ENCODE data around the gene PKP1. TPM values are rescaled to one million over a fixed set of nuclear protein-coding genes. Genes with fewer than 3 reads are reported as not detected.

PKP1 gene
- polyA plus RNA-seq, 1 experiment, result 0.05 TPM

DNA sequence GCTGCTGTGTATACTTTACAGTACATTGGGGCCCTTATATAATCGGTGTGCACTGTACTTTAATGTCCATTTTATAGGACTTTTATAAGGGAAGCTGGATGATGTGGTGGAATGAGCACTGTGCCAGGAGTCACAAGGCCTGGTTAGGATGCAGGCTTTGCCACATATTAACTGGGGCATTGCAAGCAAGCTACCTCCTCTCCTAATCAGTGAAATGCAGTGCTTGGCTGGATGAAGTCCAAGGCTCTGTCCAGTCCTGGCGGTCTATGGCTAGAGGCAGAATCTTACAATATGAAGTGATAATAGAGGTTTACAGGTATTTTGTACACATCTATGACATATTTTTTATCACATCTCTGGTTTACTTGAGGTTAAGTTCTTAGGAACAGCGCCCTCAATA is 1.7 kb upstream of the PKP1 start:
- ChIA-PET CTCF (interaction anchor here (1.0 to 1.3 kb wide), 3 partner anchors 8 to 65 kb away, joined by 3 to 5 read pairs (median 4); no protein-coding TSS in a partner anchor), POLR2A (no interaction called here)
- DNase-seq (ENCODE audit: low read depth), result no peak
- no peak overlapping the region for H3K4me3 ChIP-seq (ENCODE audit: low read depth, low read length)
- TF ChIP-seq, protein P1, sequence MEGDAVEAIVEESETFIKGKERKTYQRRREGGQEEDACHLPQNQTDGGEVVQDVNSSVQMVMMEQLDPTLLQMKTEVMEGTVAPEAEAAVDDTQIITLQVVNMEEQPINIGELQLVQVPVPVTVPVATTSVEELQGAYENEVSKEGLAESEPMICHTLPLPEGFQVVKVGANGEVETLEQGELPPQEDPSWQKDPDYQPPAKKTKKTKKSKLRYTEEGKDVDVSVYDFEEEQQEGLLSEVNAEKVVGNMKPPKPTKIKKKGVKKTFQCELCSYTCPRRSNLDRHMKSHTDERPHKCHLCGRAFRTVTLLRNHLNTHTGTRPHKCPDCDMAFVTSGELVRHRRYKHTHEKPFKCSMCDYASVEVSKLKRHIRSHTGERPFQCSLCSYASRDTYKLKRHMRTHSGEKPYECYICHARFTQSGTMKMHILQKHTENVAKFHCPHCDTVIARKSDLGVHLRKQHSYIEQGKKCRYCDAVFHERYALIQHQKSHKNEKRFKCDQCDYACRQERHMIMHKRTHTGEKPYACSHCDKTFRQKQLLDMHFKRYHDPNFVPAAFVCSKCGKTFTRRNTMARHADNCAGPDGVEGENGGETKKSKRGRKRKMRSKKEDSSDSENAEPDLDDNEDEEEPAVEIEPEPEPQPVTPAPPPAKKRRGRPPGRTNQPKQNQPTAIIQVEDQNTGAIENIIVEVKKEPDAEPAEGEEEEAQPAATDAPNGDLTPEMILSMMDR (IDR thresholded peaks at IDR 0.05; ENCODE audit: insufficient read depth, low read depth, low read length), result no peak
- no peaks in the 10 kb centered on the region for H3K36me3 ChIP-seq (ENCODE audit: control insufficient read depth, insufficient read depth, low read length)
- peaks cover 3% of the 10 kb centered on the region; the same call in 1 of the 2 replicates for H3K27me3 ChIP-seq (ENCODE audit: control insufficient read depth, insufficient read depth, low read length)

DNA sequence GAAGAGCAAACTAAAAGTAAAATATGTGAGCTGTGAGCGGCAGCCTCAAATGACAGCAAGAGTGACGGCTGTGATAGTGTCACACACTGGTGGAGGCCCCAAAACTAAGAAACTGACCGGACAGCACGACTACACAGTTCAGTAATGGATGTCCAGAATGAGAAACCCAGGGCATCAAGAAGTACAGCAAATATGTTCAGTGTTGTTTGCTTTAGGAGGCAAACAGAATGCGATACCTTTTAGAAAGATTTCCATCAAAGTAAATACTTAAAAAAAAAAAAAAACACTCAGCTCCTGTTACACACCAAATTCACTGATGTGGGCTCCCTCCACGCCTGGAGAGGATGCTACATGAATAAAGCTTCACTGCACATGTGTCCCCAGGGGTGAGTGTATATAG is 1.1 kb upstream of the PKP1 start:
- POLR2A ChIA-PET, result no interaction called here
- TF ChIP-seq, protein P1 (IDR thresholded peaks at IDR 0.05; ENCODE audit: insufficient read depth, low read depth, low read length), result no peak
- CTCF ChIA-PET, result interaction anchor here (1.1 kb wide), 1 partner anchor 64 kb away, joined by 5 read pairs; no protein-coding TSS in a partner anchor

DNA sequence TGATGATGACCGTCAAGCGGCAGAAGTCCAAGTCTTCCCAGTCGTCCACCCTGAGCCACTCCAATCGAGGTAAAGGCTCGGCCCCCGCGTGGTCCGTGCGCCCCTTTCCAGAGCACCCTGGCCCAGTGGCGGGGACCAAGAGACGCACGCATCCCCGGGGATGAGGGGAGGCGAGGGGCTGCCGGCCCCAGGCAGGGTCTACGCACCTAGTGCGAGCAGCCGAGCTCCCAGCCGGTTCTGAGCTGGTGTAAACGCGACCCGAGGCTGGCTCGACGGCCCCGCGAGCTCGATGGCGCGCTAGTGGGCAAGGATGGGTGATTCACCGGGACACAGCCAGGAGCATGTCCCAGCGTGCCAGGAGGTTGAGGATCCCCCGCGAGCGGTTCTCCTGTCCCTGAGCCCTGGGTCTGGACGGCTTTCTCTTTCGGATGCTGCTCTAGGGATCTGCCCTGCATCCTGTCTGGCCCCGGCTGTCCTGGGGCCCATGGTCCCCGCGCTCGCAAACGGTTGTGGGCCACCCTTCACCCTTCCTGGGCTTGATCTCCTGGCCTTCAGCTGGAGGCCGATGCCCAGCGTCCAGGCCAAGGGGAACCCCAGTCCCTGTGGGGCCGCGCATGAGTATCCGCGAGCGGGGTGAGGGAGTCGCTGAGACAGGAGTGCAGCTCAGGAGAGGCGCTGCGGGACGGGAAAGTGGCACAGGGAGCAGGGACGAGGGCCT is 689 bp downstream of the PKP1 start:
- POLR2A ChIA-PET, result no interaction called here
- TF ChIP-seq, protein P1 (IDR thresholded peaks at IDR 0.05; ENCODE audit: insufficient read depth, low read depth, low read length), result no peak

More for the DNA sequence above, 1.1 kb upstream of the PKP1 start:
- Histone ChIP-seq H3K4me3 (ENCODE audit: low read depth, low read length) (no peak overlapping the region), H3K27me3 (ENCODE audit: control insufficient read depth, insufficient read depth, low read length) (peaks cover 7% of the 10 kb centered on the region; the same call in 1 of the 2 replicates), H3K36me3 (ENCODE audit: control insufficient read depth, insufficient read depth, low read length) (no peaks in the 10 kb centered on the region)
- no peak for DNase-seq (ENCODE audit: low read depth)

DNA sequence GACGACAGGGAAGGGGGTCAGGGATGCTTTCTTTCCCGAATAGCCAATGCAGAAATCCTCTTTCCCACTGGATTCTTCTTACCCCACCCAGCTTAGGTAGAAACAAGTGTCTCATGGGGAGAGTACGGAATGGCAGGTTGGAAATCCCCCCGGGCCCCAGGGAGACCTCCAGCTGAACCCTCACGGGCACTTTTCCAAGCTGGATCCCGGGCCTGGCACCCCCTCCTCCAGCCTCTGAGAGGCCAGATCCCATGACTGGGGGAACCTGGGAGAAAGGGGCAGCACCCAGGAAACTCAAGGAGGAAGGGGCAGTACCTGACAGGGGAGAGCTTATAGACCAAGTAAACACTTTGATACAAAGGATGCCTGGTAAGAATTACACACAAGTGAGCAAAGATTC is 1.3 kb downstream of the PKP1 start:
- ChIA-PET POLR2A (no interaction called here), CTCF (interaction anchor here (0.7 to 2.1 kb wide), 2 partner anchors 15 to 93 kb away, joined by 3 to 4 read pairs; no protein-coding TSS in a partner anchor)
- peaks cover 8% of the 10 kb centered on the region for H3K27me3 ChIP-seq (ENCODE audit: control insufficient read depth, insufficient read depth, low read length)
- H3K36me3 ChIP-seq (ENCODE audit: control insufficient read depth, insufficient read depth, low read length), result no peaks in the 10 kb centered on the region
- no peak overlapping the region for H3K4me3 ChIP-seq (ENCODE audit: low read depth, low read length)
- TF ChIP-seq, protein P1 (IDR thresholded peaks at IDR 0.05; ENCODE audit: insufficient read depth, low read depth, low read length), result no peak
- DNase-seq (ENCODE audit: low read depth), result no peak

More for the DNA sequence above, 689 bp downstream of the PKP1 start:
- H3K4me3 ChIP-seq (ENCODE audit: low read depth, low read length), result no peak overlapping the region; the same call in 1 of the 2 replicates
- no peak for DNase-seq (ENCODE audit: low read depth)
- H3K36me3 ChIP-seq (ENCODE audit: control insufficient read depth, insufficient read depth, low read length), result no peaks in the 10 kb centered on the region
- CTCF ChIA-PET, result interaction anchor here (2.1 kb wide), 1 partner anchor 15 kb away, joined by 4 read pairs; no protein-coding TSS in a partner anchor
- peaks cover 8% of the 10 kb centered on the region; the same call in 1 of the 2 replicates for H3K27me3 ChIP-seq (ENCODE audit: control insufficient read depth, insufficient read depth, low read length)

DNA sequence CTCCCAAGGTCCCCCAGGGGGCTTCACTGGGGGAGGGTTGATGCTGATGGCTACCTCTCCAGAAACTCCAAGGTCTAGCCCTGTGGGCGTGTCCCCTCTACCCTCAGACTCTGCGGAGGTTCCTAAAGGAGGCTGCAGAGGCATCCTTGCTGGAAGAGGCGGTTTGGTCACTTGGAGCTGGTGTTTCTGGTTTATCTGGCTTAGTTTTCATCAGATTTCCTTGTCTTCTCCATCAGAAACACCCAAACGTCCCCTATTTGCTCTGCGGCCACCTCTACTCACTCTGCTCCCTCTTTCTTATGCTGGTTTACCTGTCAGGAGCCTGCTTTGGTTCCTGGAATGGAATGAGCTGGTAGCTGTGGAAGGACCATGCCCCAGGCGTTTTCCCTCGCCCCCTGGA is 2.5 kb downstream of the PKP1 start:
- TF ChIP-seq, protein P1 (IDR thresholded peaks at IDR 0.05; ENCODE audit: insufficient read depth, low read depth, low read length), result no peak
- Histone ChIP-seq H3K4me3 (ENCODE audit: low read depth, low read length) (no peak overlapping the region), H3K36me3 (ENCODE audit: control insufficient read depth, insufficient read depth, low read length) (no peaks in the 10 kb centered on the region), H3K27me3 (ENCODE audit: control insufficient read depth, insufficient read depth, low read length) (peaks cover 8% of the 10 kb centered on the region)
- no peak for DNase-seq (ENCODE audit: low read depth)
- POLR2A ChIA-PET, result no interaction called here
- CTCF ChIA-PET, result interaction anchor here (2.1 kb wide), 1 partner anchor 14 kb away, joined by 4 read pairs; no protein-coding TSS in a partner anchor

Data from BJ (cell line).